Psoas muscle (tissue), 8 donors: ENCODE results near the gene HNF1B. TPM values are rescaled to one million over a fixed set of nuclear protein-coding genes. Genes with fewer than 3 reads are reported as not detected.

ENCODE experiments used
- ATAC-seq, 4 donors: fragments of 200-7000 bp; cut with Tn5 transposase; one replicate each; pipeline ENCODE4 v1.9.1; 2020; ENCODE audit warnings: moderate library complexity in 3 of 4, mild to moderate bottlenecking in 2 of 4
- DNase-seq, 2 donors: peaks; one replicate each; pipeline ENCODE4 v3.0.0-alpha.2; 2020
- H3K27ac ChIP-seq: fragments of 200-600 bp; one replicate; pipeline ENCODE4 v1.8.0; 2022
- H3K27me3 ChIP-seq, 3 donors: fragments of 200-600 bp in 1 of 3; one replicate each; pipeline versions ENCODE4 v1.6.1 to v1.8.0; 2013 to 2022; ENCODE audit warnings: low read length in 2 of 3, mild to moderate bottlenecking in 2 of 3, moderate library complexity in 1 of 3; ENCODE audit not compliant: insufficient read depth in 3 of 3
- H3K36me3 ChIP-seq, 2 donors: fragments of 200-600 bp in 1 of 2; one replicate each; pipeline versions ENCODE4 v1.6.1 to v1.8.0; 2013 to 2022; ENCODE audit warnings: low read depth in 1 of 2, mild to moderate bottlenecking in 1 of 2, moderate library complexity in 1 of 2; ENCODE audit not compliant: insufficient read depth in 1 of 2
- H3K4me1 ChIP-seq: fragments of 200-600 bp; one replicate; pipeline ENCODE4 v1.8.0; 2022
- H3K4me3 ChIP-seq: fragments of 200-600 bp; one replicate; pipeline ENCODE4 v1.8.0; 2022; ENCODE audit warnings: mild to moderate bottlenecking
- H3K9me3 ChIP-seq: fragments of 200-600 bp; one replicate; pipeline ENCODE4 v1.8.0; 2022
- WGBS, 3 donors: extraction: QIAGEN DNeasy Blood & Tissue Kit; methylation state at CpG; one replicate each; pipeline versions ENCODE4 v1.1.6 to v1.1.7; 2013; 5-methylcytosine and 5-hydroxymethylcytosine counted together
- intact Hi-C, 2 donors: fragments of 100-400 bp; cut with DNase I; formaldehyde crosslinking; loops; one replicate each; pipeline versions ENCODE4 v1.11.0 to v1.14.2; 2022
- polyA plus RNA-seq, 3 donors: library from polyadenylated mRNA; stranded (reverse); fragments of 200-250 nt; gene quantifications; one replicate each; pipeline ENCODE4 v1.2.3, GENCODE V29; 2013
- total RNA-seq, 4 donors: library from RNA; stranded (reverse); fragmentation: NEBNext Ultra II Directional in 2 of 4; extraction: Animal tissue kit (Norgen Biotek cat#: 25700) in 2 of 4; gene quantifications; one replicate each; pipeline versions ENCODE4 v1.2.1 to v1.2.4, GENCODE V29; 2021 to 2023
- TF ChIP-seq, protein P1 (sequence below): fragments of 200-600 bp; IDR thresholded peaks from one replicate; pipeline ENCODE4 v1.8.0; 2022; ENCODE audit warnings: antibody characterized with exemption
- donor health status: healthy with polysubstance abuse.
- donor health status: DM: no; HTN: no; CAD: no; lungs with moderate emphysema.
- donor health status: Bipolar disorder and iron deficiency.
- donor health status: healthy.
- donor health status: DM: yes; HTN: yes; CAD: no.
- donor health status: DM: no; HTN: no; CAD: no.
- donor health status: DM: no; HTN: no; CAD: no.
- donor health status: DM: yes; HTN: yes; CAD: no.

HNF1B gene
- total and polyA plus RNA-seq, 7 donors: 0.03 TPM; not detected in 6

DNA sequence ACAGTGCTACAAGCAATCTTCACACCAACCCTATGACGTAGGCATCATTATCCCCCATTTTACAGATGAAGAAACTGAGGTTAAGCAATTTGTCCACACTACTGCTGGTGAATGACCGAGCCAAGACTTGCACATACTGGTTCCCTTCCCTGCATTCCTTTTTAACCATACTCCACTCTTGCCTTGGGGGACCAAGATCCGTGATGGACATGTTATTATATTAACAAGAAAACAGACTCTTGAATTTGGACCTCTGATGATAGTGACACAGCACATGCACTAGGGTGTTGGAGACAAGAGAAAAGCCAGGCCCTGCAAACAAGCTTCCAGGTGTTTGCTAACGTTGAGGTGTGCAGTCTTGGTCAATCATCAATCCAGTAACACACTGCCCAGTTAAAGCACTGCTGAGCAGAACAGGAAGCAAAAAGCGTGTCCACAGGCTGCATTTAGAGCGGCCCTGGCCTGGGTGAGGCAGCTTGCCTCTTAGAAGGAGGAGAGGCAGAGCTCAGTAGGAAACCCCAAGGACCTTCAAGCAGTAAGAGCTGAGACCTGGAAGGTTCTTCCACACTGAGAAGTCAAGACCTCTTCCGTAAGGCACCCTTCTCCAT lies 36.7 kb downstream of the HNF1B start:
- Histone ChIP-seq H3K4me1 (no peaks in the 10 kb centered on the region), H3K9me3 (no peaks in the 10 kb centered on the region), H3K4me3 (no peak overlapping the region), H3K27ac (no peak overlapping the region), H3K27me3 (peaks cover 0 to 21% (median 12%) of the 10 kb centered on the region in 3 donors), H3K36me3 (no peaks in the 10 kb centered on the region)
- DNase-seq: no peak
- intact Hi-C loops: no loop called here
- WGBS, 3 donors: 69 to 80% (median 72%) methylated on average over 7 of the region's 7 CpGs
- no peak for ATAC-seq
- TF ChIP-seq, protein P1, sequence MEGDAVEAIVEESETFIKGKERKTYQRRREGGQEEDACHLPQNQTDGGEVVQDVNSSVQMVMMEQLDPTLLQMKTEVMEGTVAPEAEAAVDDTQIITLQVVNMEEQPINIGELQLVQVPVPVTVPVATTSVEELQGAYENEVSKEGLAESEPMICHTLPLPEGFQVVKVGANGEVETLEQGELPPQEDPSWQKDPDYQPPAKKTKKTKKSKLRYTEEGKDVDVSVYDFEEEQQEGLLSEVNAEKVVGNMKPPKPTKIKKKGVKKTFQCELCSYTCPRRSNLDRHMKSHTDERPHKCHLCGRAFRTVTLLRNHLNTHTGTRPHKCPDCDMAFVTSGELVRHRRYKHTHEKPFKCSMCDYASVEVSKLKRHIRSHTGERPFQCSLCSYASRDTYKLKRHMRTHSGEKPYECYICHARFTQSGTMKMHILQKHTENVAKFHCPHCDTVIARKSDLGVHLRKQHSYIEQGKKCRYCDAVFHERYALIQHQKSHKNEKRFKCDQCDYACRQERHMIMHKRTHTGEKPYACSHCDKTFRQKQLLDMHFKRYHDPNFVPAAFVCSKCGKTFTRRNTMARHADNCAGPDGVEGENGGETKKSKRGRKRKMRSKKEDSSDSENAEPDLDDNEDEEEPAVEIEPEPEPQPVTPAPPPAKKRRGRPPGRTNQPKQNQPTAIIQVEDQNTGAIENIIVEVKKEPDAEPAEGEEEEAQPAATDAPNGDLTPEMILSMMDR: no peak

DNA sequence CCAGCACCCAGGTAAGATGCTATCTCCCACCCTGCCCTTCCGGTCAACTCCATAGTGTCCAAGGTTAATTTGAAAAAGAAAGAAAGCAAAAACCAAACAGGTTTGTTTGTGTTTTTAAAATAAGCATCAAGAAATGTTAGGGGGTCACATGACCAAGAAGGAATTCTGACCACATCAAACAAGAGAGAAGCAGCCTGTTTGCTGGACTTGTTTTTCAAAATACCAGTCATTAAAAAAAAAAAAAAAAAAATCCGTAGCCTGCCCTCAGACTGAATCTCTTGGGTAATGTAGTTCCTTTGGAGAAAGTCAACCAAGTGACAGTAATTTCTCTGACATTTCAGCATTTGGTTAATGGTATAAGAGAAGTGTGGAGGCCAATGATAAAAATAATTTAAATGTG lies 38.4 kb downstream of the HNF1B start:
- TF ChIP-seq, protein P1: no peak
- no peak for ATAC-seq

DNA sequence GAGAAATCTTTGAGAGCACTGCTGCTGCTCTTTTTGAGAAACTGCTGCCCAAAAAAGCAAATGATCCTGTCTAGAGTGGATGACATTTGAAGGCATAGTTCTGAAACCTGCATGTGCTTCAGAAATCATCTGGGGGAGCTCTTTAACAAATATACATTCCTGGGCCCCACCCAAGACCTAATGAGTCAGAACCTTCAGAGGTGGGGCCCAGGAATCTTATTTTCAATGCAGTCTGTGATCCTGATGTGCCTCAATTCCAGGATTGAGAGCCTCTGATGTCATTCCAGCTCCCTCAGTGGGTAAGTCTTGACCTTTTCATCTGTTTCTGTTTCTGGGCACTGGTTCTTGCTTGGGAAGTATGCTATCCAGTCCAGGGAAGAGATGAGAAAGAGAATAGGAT lies 42.3 kb downstream of the HNF1B start:
- Histone ChIP-seq H3K27ac (no peak overlapping the region), H3K4me3 (no peak overlapping the region), H3K27me3 (peaks cover 0 to 26% (median 0%) of the 10 kb centered on the region in 3 donors), H3K36me3 (no peaks in the 10 kb centered on the region), H3K9me3 (no peaks in the 10 kb centered on the region), H3K4me1 (no peaks in the 10 kb centered on the region)
- no peak for ATAC-seq
- intact Hi-C loops: no loop called here
- TF ChIP-seq, protein P1: no peak
- DNase-seq: no peak

More for the DNA sequence above, 38.4 kb downstream of the HNF1B start:
- Histone ChIP-seq H3K9me3 (no peaks in the 10 kb centered on the region), H3K27me3 (peaks cover 0 to 16% (median 6%) of the 10 kb centered on the region in 3 donors), H3K4me1 (no peaks in the 10 kb centered on the region), H3K4me3 (no peak overlapping the region), H3K36me3 (no peaks in the 10 kb centered on the region), H3K27ac (no peak overlapping the region)
- intact Hi-C loops: no loop called here
- 61 to 67% (median 66%) methylated on average over 2 of the region's 2 CpGs for WGBS, 3 donors
- no peak for DNase-seq

DNA sequence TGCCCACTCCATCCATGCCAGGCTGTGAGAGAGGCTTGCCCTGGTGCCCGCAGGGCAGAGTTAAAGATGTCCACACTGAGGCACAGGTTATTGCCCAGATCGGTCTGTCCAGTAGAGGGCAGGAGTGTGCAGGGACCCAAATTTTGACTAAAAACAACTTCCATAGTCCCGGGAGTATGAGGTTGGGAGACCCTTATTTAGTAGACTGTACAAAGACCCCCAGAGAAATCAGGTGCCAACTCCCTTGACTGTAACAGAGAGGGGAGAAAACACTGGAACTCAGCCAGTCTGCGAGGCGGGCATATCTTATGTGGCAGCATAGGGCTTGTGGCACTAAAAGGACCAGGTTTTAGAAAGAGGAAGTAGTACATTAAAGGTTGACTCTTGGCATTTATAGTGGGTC lies 43.4 kb downstream of the HNF1B start:
- WGBS, 3 donors: 46 to 58% (median 50%) methylated on average over 5 of the region's 5 CpGs

More for the DNA sequence above, 43.4 kb downstream of the HNF1B start:
- DNase-seq (no peak), ATAC-seq (no peak)
- H3K4me3 ChIP-seq: no peak overlapping the region
- H3K4me1 ChIP-seq: no peaks in the 10 kb centered on the region
- no peaks in the 10 kb centered on the region for H3K36me3 ChIP-seq
- intact Hi-C loops: no loop called here
- H3K27me3 ChIP-seq: peaks cover 0 to 29% (median 0%) of the 10 kb centered on the region in 3 donors
- TF ChIP-seq, protein P1: peak; percentile 31
- H3K27ac ChIP-seq: no peak overlapping the region
- no peaks in the 10 kb centered on the region for H3K9me3 ChIP-seq
